K562 (cell line): ENCODE data around the gene TOMM40L. TPM values are rescaled to one million over a fixed set of nuclear protein-coding genes. Genes with fewer than 3 reads are reported as not detected.
A peak's percentile ranks its signal among the peaks of the same experiment; 100 is the strongest.

Experiments used
- ATAC-seq: fragments of 200-7000 bp; cut with Tn5 transposase; 3 replicates; pipeline ENCODE4 v1.9.1; 2020; ENCODE audit warnings: moderate library complexity
- BruUV-seq: library from RNA; stranded (reverse); fragments of 400-500 nt; replicated peaks from 2 replicates; lab custom pipeline; 2021; lab: Mats Ljungman, UMichigan
- CTCF ChIA-PET: fragments of 300-600 bp; formaldehyde crosslinking; extraction: SDS; loops from one replicate; lab custom pipeline; 2021; ENCODE audit warnings: low intra/inter-chr PET ratio; lab: Yijun Ruan, JAX
- POLR2A ChIA-PET: fragments of 300-600, 350-650 bp; sonication (Branson Sonifier 250); formaldehyde crosslinking; extraction: SDS; loops from one replicate; lab custom pipeline; 2021; ENCODE audit warnings: antibody characterized with exemption, inconsistent platforms; lab: Yijun Ruan, JAX
- DNase-seq, 4 experiments: peaks; one replicate each; pipeline versions ENCODE4 v3.0.0 to v3.0.0-alpha.2; 2011 to 2018; ENCODE audit warnings: low spot score in 3 of 4, mixed read lengths in 3 of 4; ENCODE audit errors: extremely low read depth in 1 of 4
- FAIRE-seq: peaks from 2 replicates; lab custom pipeline; 2011; peaks lifted over from hg19 to GRCh38; lab: Jason Lieb, UNC
- H2AFZ ChIP-seq: 2 replicates; pipeline ENCODE4 v1.6.0; 2011; ENCODE audit warnings: low read depth, low read length, control low read depth, inconsistent platforms
- H3K27ac ChIP-seq: fragments of 200-600 bp; 3 replicates; pipeline ENCODE4 v1.8.0; 2011; ENCODE audit warnings: low read depth, mild to moderate bottlenecking, control low read depth, inconsistent platforms, low read length, moderate library complexity, mixed read lengths; ENCODE audit errors: extremely low read depth
- H3K27me3 ChIP-seq, 2 experiments: fragments of 300-600 bp in 1 of 2; 2 replicates in 1 of 2; 3 replicates in 1 of 2; pipeline versions ENCODE4 v1.6.0 to v1.8.0; 2011; ENCODE audit warnings: inconsistent platforms in 2 of 2, low read length in 2 of 2, mild to moderate bottlenecking in 1 of 2, mixed read lengths in 1 of 2, moderate library complexity in 1 of 2; ENCODE audit not compliant: control insufficient read depth in 2 of 2, insufficient read depth in 2 of 2
- H3K36me3 ChIP-seq: fragments of 300-600 bp; 3 replicates; pipeline ENCODE4 v1.8.0; 2011; ENCODE audit warnings: mild to moderate bottlenecking, low read length, inconsistent platforms; ENCODE audit not compliant: control insufficient read depth, insufficient read depth
- H3K4me1 ChIP-seq, 2 experiments: fragments of 200-600 bp in 1 of 2; replicated peaks in 1 of 2; 2 replicates in 1 of 2; 3 replicates in 1 of 2; pipeline versions ENCODE4 v1.5.1 to v1.8.0; 2011; ENCODE audit warnings: inconsistent platforms in 2 of 2, low read length in 2 of 2, mild to moderate bottlenecking in 1 of 2, mixed read lengths in 1 of 2, moderate library complexity in 1 of 2; ENCODE audit not compliant: control insufficient read depth in 2 of 2, insufficient read depth in 2 of 2
- H3K4me2 ChIP-seq: 2 replicates; pipeline ENCODE4 v1.6.1; 2011; ENCODE audit warnings: low read length, control low read depth, inconsistent platforms, mixed read lengths; ENCODE audit not compliant: insufficient read depth
- H3K4me3 ChIP-seq: fragments of 200-600 bp; sonication (generic), shearing (Covaris generic); 2 replicates; pipeline ENCODE4 v1.5.1; 2016; ENCODE audit warnings: control low read depth, inconsistent platforms
- H3K79me2 ChIP-seq: fragments of 200-600 bp; 3 replicates; pipeline ENCODE4 v1.8.0; 2011; ENCODE audit warnings: low read length, inconsistent platforms; ENCODE audit not compliant: control insufficient read depth, insufficient read depth
- H3K9ac ChIP-seq, 2 experiments: 2 replicates each; pipeline versions ENCODE4 v1.6.0 to v1.6.1; 2011; ENCODE audit warnings: low read depth in 2 of 2, low read length in 2 of 2, control low read depth in 1 of 2, inconsistent platforms in 1 of 2, mild to moderate bottlenecking in 1 of 2, mixed read lengths in 1 of 2; ENCODE audit not compliant: insufficient read depth in 1 of 2
- H3K9me1 ChIP-seq: one replicate; pipeline ENCODE4 v1.6.0; 2011; ENCODE audit warnings: inconsistent platforms, mild to moderate bottlenecking, low read length, moderate library complexity; ENCODE audit not compliant: control insufficient read depth, insufficient read depth
- H3K9me3 ChIP-seq: replicated peaks from 2 replicates; pipeline ENCODE4 v1.5.1; 2011; ENCODE audit warnings: low read depth, low read length, inconsistent platforms; ENCODE audit not compliant: control insufficient read depth, insufficient read depth
- H4K20me1 ChIP-seq: replicated peaks from 2 replicates; pipeline ENCODE4 v1.6.1; 2011; ENCODE audit warnings: low read length, inconsistent platforms, mixed read lengths; ENCODE audit not compliant: control insufficient read depth, insufficient read depth
- ASH1L ChIP-seq: fragments of 450-650 bp; IDR thresholded peaks from 2 replicates; pipeline ENCODE4 v1.6.1; 2018; ENCODE audit warnings: borderline replicate concordance, mild to moderate bottlenecking, low read depth; ENCODE audit not compliant: partially characterized antibody
- BCOR ChIP-seq: fragments of 450-650 bp; IDR thresholded peaks from 2 replicates; pipeline ENCODE4 v1.6.1; 2016
- CC2D1A ChIP-seq: fragments of 450-650 bp; IDR thresholded peaks from 2 replicates; pipeline ENCODE4 v1.6.1; 2017; ENCODE audit warnings: mild to moderate bottlenecking
- KDM2B ChIP-seq: fragments of 250-450 bp; sonication (Bioruptor Pico); IDR thresholded peaks from 2 replicates; pipeline ENCODE4 v1.8.0; 2021; ENCODE audit warnings: mild to moderate bottlenecking, moderate library complexity
- MBD1 ChIP-seq: fragments of 250-450 bp; sonication (Bioruptor Pico); IDR thresholded peaks from 2 replicates; pipeline ENCODE4 v1.8.0; 2022; ENCODE audit warnings: inconsistent platforms
- NFRKB ChIP-seq: fragments of 450-650 bp; IDR thresholded peaks from 2 replicates; pipeline ENCODE4 v1.6.1; 2016; ENCODE audit warnings: low read depth
- NFYB ChIP-seq: IDR thresholded peaks from 2 replicates; pipeline ENCODE4 v1.6.1; 2011; ENCODE audit warnings: mild to moderate bottlenecking, moderate library complexity; ENCODE audit not compliant: insufficient read length; ENCODE audit errors: extremely low read depth
- POU5F1 ChIP-seq: fragments of 150-350 bp; IDR thresholded peaks from 2 replicates; pipeline ENCODE4 v1.6.1; 2014; ENCODE audit warnings: borderline replicate concordance, low read length, low read depth, mild to moderate bottlenecking; ENCODE audit not compliant: partially characterized antibody
- SAP30 ChIP-seq: fragments of 200-600 bp; sonication (generic); IDR thresholded peaks from 2 replicates; pipeline ENCODE4 v1.6.1; 2012; ENCODE audit warnings: borderline replicate concordance, low read depth, mild to moderate bottlenecking, moderate library complexity, low read length, control low read depth, inconsistent platforms; ENCODE audit not compliant: insufficient read depth, poor library complexity, severe bottlenecking
- SRF ChIP-seq, 2 experiments: fragments of 250-450, 450-650 bp in 1 of 2; sonication (Bioruptor Pico) in 1 of 2; sonication (generic) in 1 of 2; formaldehyde crosslinking; IDR thresholded peaks; 2 replicates each; pipeline versions ENCODE4 v1.5.0 to v1.5.1; 2020 to 2022; ENCODE audit warnings: mild to moderate bottlenecking in 1 of 2, missing genetic modification reagents in 1 of 2
- TBP ChIP-seq: optimal IDR thresholded peaks from 2 replicates; pipeline ENCODE3; 2011; ENCODE audit warnings: low read depth, low read length, improper control_type of control experiment
- VEZF1 ChIP-seq: fragments of 200-800 bp; sonication (Bioruptor generic); IDR thresholded peaks from 2 replicates; pipeline ENCODE4 v1.6.1; 2017; ENCODE audit warnings: missing genetic modification characterization, missing compliant biosample characterization
- YBX1 ChIP-seq: fragments of 450-650 bp; IDR thresholded peaks from 2 replicates; pipeline ENCODE4 v1.7.1; 2016; ENCODE audit warnings: mild to moderate bottlenecking
- ZBTB7A ChIP-seq: IDR thresholded peaks from 2 replicates; pipeline ENCODE4 v1.6.1; 2011; ENCODE audit warnings: low read depth, mild to moderate bottlenecking, low read length, moderate library complexity, borderline replicate concordance; ENCODE audit not compliant: control insufficient read depth
- ZNF175 ChIP-seq: fragments of 200-800 bp; sonication (Bioruptor generic); IDR thresholded peaks from 2 replicates; pipeline ENCODE4 v1.6.1; 2016; ENCODE audit warnings: low read depth, mild to moderate bottlenecking, missing genetic modification characterization, missing compliant biosample characterization
- ZNF395 ChIP-seq: fragments of 200-800 bp; sonication (Bioruptor generic); IDR thresholded peaks from 2 replicates; pipeline ENCODE4 v1.6.1; 2017; ENCODE audit warnings: missing genetic modification characterization, missing compliant biosample characterization
- WGBS: fragments of 100-300 bp; shearing (Covaris generic); methylation state at CpG from one replicate; pipeline ENCODE4 v1.1.6; 2016; ENCODE audit warnings: low coverage, mixed read lengths; ENCODE audit not compliant: insufficient coverage; ENCODE audit errors: missing lambda C conversion rate; 5-methylcytosine and 5-hydroxymethylcytosine counted together
- in situ Hi-C: fragments of 300-500 bp; cut with MboI; formaldehyde crosslinking; loops from 4 replicates; pipeline ENCODE4 v1.15.0; 2018; ENCODE audit warnings: inconsistent platforms, mixed read lengths
- intact Hi-C: fragments of 100-400 bp; cut with micrococcal nuclease; formaldehyde crosslinking; loops from 2 replicates; pipeline ENCODE4 v1.14.2; 2022
- polyA plus RNA-seq, 8 experiments: library from polyadenylated mRNA; depleted of rRNA in 4 of 8; stranded (reverse) in 5 of 8; unstranded in 3 of 8; fragments of >200 nt; fragmentation: Nextera tagmentation in 2 of 8; fragmentation: Illumina TruSeq in 1 of 8; extraction: Ambion mirVana in 2 of 8; extraction: Trizol in 1 of 8; gene quantifications; 2 replicates each; pipeline versions ENCODE4 v1.2.1 to v1.2.3, GENCODE V29; 2011 to 2014; ENCODE audit warnings: inconsistent platforms in 1 of 8, missing spikeins in 1 of 8
- total RNA-seq, 7 experiments: library from RNA; depleted of rRNA in 6 of 7; stranded (reverse); fragments of >200 nt in 6 of 7; fragmentation: Illumina TruSeq in 2 of 7; extraction: Trizol in 2 of 7; gene quantifications; 2 replicates each; pipeline versions ENCODE4 v1.2.1 to v1.2.3, GENCODE V29; 2011 to 2021; ENCODE audit warnings: low replicate concordance in 1 of 7

The TOMM40L gene
- total and polyA plus RNA-seq, 9 of the 15 experiments (the other 6 are each of a cell fraction or from before 2014, with no cell fraction given) = 9.6 to 33.6 (median 25.2) TPM

GRCh38 chr1:161177112-161177935, 48.5 kb upstream of the TOMM40L start, which contains the start of gene B4GALT3:
B4GALT3 (minus strand) TSS chr1:161177507; CDS start chr1:161176060, 1,447 bp downstream.
- peak within 1 kb of the TSS; percentile 90 for H3K4me3 ChIP-seq
- ATAC-seq (peak; percentile 94), DNase-seq (peak; percentile 91 to 98 (median 98)), FAIRE-seq (peak; percentile 97)
- H3K79me2 ChIP-seq = peaks cover 26% of the 10 kb centered on the region
- ChIA-PET CTCF (interaction anchor here (0.7 to 1.7 kb wide), 3 partner anchors 105 to 204 kb away, joined by 3 to 4 read pairs (median 3); no protein-coding TSS in a partner anchor), POLR2A (interaction anchor here (0.6 to 2.3 kb wide), 12 partner anchors 9 to 142 kb away, joined by 3 to 33 read pairs (median 3); partner anchors contain the start of genes NDUFS2 and PPOX)
- H3K27ac ChIP-seq = peak within 1 kb of the TSS; percentile 96
- H3K4me1 ChIP-seq = peaks cover 25 to 42% of the 10 kb centered on the region in 2 experiments; a peak in 4 of 5 replicates
- no peaks in the 10 kb centered on the region for H3K9me3 ChIP-seq
- under 1% methylated on average over 25 of the region's 50 CpGs for WGBS
- peak within 1 kb of the TSS; percentile 87 to 96 for H3K9ac ChIP-seq
- BruUV-seq = TSS peak; percentile 95
- H2AFZ ChIP-seq = peak within 1 kb of the TSS; percentile 98
- H3K36me3 ChIP-seq = peaks cover 40% of the 10 kb centered on the region
- no peaks in the 10 kb centered on the region for H3K9me1 ChIP-seq
- peak within 1 kb of the TSS; percentile 99 for H3K4me2 ChIP-seq
- in situ Hi-C loops (no loop called here), intact Hi-C loops (loop anchor here (1.0 to 10.0 kb wide), 6 partner anchors 11 to 343 kb away; partner anchors contain the start of genes PPOX and USP21)
- no peaks in the 10 kb centered on the region for H3K27me3 ChIP-seq
- H4K20me1 ChIP-seq = no peaks in the 10 kb centered on the region
- TF ChIP-seq ZNF395 (CRISPR knock-in tag) = peak; percentile 94
- TF ChIP-seq SAP30 = peak; percentile 62
- TF ChIP-seq BCOR = peak; percentile 73
- TF ChIP-seq NFYB = no peak
- TF ChIP-seq MBD1 (CRISPR knock-in tag) = no peak
- TF ChIP-seq ASH1L = no peak
- no peak for TF ChIP-seq YBX1
- peak in 1 of 2 experiments; percentile 69; a peak in 1 of 4 replicates for TF ChIP-seq SRF (CRISPR knock-in tag; IDR thresholded peaks at IDR 0.05)
- peak; percentile 84; the same call in 1 of the 2 replicates for TF ChIP-seq KDM2B
- no peak for TF ChIP-seq POU5F1
- peak; percentile 68 for TF ChIP-seq ZBTB7A
- peak; percentile 75 for TF ChIP-seq CC2D1A
- peak; percentile 85 for TF ChIP-seq TBP
- peak; percentile 60 for TF ChIP-seq VEZF1 (CRISPR knock-in tag)
- peak; percentile 61 for TF ChIP-seq NFRKB
- peak; percentile 47; the same call in 1 of the 2 replicates for TF ChIP-seq ZNF175 (CRISPR knock-in tag)
